GM12872 (cell line): ENCODE results near the gene CFAP210.

ENCODE experiments used
- TF ChIP-seq, protein P1 (sequence below): IDR thresholded peaks from 3 replicates; pipeline ENCODE4 v1.5.1; 2011; ENCODE audit warnings: low read depth, mild to moderate bottlenecking, low read length, moderate library complexity; ENCODE audit not compliant: insufficient read depth

CFAP210 gene

DNA sequence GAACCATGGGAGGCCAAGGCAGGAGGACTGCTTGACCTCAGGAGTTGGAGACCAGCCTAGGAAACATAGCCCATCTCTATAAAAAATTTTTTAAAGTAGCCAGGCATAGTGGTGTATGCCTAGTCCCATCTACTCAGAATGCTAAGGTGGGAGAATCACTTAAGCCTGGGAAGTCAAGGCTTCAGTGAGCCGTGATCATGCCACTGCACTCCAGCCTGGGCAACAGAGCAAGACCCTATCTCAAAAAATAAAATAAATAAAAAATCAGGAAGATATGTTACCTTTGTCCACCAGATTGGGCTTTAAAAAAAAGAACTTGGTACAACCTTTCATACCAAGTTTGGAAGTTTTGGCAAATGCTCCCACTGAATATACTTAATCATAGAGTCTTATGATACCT lies 35.3 kb downstream of the CFAP210 start:
- TF ChIP-seq, protein P1, sequence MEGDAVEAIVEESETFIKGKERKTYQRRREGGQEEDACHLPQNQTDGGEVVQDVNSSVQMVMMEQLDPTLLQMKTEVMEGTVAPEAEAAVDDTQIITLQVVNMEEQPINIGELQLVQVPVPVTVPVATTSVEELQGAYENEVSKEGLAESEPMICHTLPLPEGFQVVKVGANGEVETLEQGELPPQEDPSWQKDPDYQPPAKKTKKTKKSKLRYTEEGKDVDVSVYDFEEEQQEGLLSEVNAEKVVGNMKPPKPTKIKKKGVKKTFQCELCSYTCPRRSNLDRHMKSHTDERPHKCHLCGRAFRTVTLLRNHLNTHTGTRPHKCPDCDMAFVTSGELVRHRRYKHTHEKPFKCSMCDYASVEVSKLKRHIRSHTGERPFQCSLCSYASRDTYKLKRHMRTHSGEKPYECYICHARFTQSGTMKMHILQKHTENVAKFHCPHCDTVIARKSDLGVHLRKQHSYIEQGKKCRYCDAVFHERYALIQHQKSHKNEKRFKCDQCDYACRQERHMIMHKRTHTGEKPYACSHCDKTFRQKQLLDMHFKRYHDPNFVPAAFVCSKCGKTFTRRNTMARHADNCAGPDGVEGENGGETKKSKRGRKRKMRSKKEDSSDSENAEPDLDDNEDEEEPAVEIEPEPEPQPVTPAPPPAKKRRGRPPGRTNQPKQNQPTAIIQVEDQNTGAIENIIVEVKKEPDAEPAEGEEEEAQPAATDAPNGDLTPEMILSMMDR = no peak

DNA sequence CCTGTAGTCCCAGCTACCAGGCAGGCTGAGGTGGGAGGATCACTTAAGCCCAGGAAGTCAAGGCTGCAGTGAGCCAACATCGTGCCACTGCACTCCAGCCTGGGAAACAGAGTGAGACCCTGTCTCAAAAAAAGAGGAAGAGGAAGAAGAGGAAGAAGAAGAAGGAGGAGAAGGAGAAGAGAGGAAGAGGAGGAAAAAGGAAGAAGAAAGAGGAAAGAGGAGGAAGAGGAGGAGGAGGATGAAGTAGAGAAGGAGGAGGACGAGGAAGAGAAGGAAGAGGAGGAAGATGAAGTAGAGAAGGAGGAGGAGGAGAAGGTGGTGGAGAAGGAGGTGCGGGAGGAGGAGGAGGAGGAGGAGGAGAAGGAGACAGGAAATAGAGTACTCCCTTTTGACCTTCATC lies 38.0 kb downstream of the CFAP210 start:
- TF ChIP-seq, protein P1 = no peak

DNA sequence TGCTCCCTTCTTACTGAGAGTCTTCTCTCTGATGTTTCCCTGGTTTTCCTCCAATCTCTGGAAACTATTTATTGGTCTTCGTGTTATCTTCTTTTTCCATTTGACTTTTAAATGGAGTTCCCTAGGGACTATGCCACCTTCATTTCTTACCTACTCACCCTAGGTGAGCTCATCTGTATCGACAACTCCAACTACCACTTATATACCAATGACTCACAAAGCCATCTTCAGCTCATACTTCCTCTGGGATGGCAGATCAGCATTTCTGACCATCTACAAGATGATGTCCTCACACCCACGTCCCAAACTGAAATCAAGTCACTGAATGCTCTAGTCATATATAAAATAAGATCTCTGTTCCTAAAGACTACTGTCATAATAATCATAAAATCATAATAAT lies 40.6 kb downstream of the CFAP210 start:
- TF ChIP-seq, protein P1 = no peak

DNA sequence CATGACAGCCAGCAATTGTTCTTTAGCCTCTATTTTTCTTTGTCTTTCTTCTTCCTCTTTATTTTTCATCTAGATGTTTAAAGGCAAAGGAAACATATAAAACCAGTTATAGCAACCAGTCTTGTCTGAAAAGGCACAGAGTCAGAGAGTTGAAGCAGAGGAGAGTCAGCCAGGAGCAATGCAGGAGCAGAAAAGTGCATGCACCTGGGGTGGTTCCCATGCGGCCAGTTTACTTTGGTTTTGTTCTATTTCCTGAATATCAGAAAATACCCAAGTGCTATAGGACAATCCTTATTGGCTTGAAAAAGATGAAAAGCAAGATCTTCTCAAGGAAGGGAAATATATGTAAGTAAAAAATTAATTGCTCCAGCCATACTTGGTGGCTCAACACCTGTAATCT lies 44.9 kb downstream of the CFAP210 start:
- TF ChIP-seq, protein P1 = no peak

DNA sequence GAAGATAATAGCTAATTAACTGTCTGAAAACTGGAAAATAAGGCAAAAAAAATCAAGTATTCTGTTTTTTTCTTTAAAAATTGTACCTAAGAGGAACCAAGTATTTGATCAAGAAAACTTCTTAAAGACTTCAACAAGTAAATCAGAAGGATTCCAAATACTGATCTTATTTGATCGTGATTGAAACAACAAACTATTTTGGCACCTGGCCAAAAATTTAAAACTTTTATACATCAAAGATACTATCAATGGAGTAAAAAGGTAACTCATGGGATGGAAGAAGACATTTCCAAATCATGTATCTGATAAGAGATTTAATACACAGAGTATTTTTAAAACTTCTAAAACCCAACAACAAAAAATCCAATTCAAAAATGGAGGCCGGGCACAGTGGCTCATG lies 46.7 kb downstream of the CFAP210 start:
- TF ChIP-seq, protein P1 = no peak

DNA sequence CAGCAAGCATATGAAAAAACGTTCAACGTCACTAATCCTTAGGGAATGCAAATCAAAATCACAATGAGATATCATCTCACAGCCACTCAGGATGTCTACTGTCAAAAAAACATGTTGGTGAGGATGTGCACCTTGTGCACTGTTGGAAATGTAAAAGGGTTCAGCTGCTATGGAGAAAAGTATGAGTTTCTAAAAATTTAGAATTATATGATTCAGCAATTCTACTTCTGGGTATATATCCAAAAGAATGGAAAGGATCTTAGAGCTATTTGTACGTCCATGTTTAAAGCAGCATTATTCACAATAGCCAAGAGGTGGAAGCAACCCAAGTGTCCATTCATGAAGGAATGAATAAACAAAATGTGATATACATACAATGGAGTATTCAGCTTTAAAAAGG lies 50.0 kb downstream of the CFAP210 start:
- TF ChIP-seq, protein P1 = no peak

DNA sequence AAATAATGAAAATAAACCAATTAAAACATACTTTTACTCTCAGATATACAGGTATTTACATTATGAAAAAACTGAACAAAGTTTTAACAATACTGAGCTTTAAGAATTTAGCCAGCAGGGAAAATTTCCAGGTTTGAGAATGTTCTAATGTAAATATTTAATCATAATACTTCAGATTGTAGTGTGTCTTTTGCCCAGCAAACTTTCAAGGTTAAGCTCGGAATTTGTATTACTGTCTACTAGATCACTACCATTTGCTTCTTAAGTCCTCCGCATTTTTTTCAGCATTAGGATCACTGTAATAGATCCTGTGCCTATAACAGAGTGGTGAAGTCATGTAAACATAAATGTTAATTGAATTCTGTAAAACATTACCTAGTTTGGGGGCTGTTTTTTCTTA lies 52.7 kb downstream of the CFAP210 start:
- TF ChIP-seq, protein P1 = no peak

DNA sequence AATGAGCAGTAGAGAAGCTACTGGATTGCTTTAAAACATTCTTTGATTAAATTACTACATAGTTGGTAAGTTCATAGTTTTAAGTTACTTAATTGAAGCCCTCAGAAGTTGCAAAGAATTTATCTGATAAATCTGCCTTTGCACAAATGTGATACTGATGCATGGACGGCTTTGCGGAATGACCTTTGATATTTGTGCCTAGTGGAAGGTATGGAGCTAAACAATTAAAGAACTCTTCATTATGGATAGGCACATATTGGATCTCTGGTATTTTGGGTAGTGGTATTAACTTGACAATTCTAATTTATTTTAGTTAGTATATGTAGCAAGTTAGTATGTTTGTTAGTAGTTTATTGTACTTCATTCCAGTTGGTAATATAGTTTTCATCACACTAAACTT lies 54.1 kb downstream of the CFAP210 start:
- TF ChIP-seq, protein P1 = no peak
